Uterus (tissue), 4 donors: Measurements from ENCODE around the gene TMEM131L. TPM values are rescaled to one million over a fixed set of nuclear protein-coding genes. Genes with fewer than 3 reads are reported as not detected.
"Not testable (repeated sequence)": the region's sequence is repeated elsewhere in the genome, so short reads cannot be mapped to it uniquely, and the experiment has no call there.

ENCODE experiments used
- DNase-seq, 2 donors: peaks; one replicate each; pipeline ENCODE4 v3.0.0-alpha.2; 2019 to 2020
- H3K27ac ChIP-seq, 2 donors: fragments of 200-600 bp; sonication (generic); 1 replicate in 1 of 2; 2 replicates in 1 of 2; pipeline ENCODE4 v1.5.1; 2016 to 2018
- H3K27me3 ChIP-seq, 2 donors: fragments of 200-600 bp; sonication (generic); one replicate each; pipeline ENCODE4 v1.5.1; 2018 to 2019; ENCODE audit warnings: control low read depth in 1 of 2
- H3K36me3 ChIP-seq, 2 donors: fragments of 200-600 bp; sonication (generic); one replicate each; pipeline ENCODE4 v1.5.1; 2019; ENCODE audit warnings: control low read depth in 1 of 2
- H3K4me1 ChIP-seq, 2 donors: fragments of 200-600 bp; sonication (generic); one replicate each; pipeline ENCODE4 v1.5.1; 2018 to 2019; ENCODE audit warnings: control low read depth in 1 of 2
- H3K4me3 ChIP-seq, 2 donors: fragments of 200-600 bp; sonication (generic); 1 replicate in 1 of 2; 2 replicates in 1 of 2; pipeline ENCODE4 v1.5.1; 2018 to 2019; ENCODE audit warnings: mild to moderate bottlenecking in 1 of 2
- H3K9me3 ChIP-seq, 2 donors: fragments of 200-600 bp; sonication (generic); one replicate each; pipeline ENCODE4 v1.5.1; 2019; ENCODE audit warnings: control low read depth in 1 of 2
- CTCF ChIP-seq, 4 experiments: fragments of 200-600 bp in 2 of 4; fragments of 450-650 bp in 2 of 4; sonication (generic) in 2 of 4; IDR thresholded peaks; one replicate each; pipeline ENCODE4 v1.5.1; 2016 to 2019; ENCODE audit warnings: antibody characterized with exemption in 4 of 4, mild to moderate bottlenecking in 2 of 4, moderate library complexity in 1 of 4
- POLR2A ChIP-seq, 2 donors: fragments of 450-650 bp; IDR thresholded peaks; one replicate each; pipeline ENCODE4 v1.6.1; 2016; ENCODE audit warnings: antibody characterized with exemption in 2 of 2, mild to moderate bottlenecking in 1 of 2, moderate library complexity in 1 of 2
- intact Hi-C: fragments of 100-400 bp; cut with DNase I; formaldehyde crosslinking; loops from one replicate; pipeline ENCODE4 v1.15.1; 2023; ENCODE audit warnings: low total_unique reads
- total RNA-seq, 4 donors: library from RNA; depleted of rRNA in 3 of 4; stranded (reverse); fragments of >200 nt in 3 of 4; gene quantifications; one replicate each; pipeline versions ENCODE4 v1.1.0 to v1.2.4, GENCODE V29; 2014 to 2023
- donor health status: DM: yes; HTN: yes; CAD: no.

TMEM131L gene
- total RNA-seq, 4 donors from 2014 or later, result 2.4 to 49.6 (median 18.0) TPM

DNA sequence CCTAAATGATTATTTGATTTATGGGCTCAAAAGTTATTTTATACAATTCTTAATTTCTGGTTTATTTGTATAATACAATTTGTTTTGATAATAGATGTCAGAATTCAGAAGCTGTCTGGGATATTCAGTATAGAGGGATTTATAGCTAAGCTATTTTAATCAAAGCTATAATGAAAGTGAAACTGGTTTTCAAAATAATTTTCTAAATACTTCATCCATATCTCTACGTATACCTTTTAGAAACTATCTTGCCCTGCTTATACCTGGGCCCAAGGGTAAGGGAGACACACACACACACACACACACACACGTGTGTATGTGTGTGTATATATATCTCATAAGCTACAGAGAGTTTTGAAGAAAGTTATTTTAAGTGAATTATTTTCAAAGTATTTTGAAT is 2.9 kb downstream of the TMEM131L start:
- no peak for TF ChIP-seq POLR2A (IDR thresholded peaks at IDR 0.05)
- no peak for TF ChIP-seq CTCF (IDR thresholded peaks at IDR 0.05)
- Histone ChIP-seq H3K4me1 (peaks cover 0 to 4% of the 10 kb centered on the region in 2 donors), H3K9me3 (no peaks in the 10 kb centered on the region), H3K27ac (no peak overlapping the region), H3K27me3 (no peaks in the 10 kb centered on the region), H3K4me3 (no peak overlapping the region), H3K36me3 (no peaks in the 10 kb centered on the region)
- no peak for DNase-seq
- intact Hi-C loops, result no loop called here

DNA sequence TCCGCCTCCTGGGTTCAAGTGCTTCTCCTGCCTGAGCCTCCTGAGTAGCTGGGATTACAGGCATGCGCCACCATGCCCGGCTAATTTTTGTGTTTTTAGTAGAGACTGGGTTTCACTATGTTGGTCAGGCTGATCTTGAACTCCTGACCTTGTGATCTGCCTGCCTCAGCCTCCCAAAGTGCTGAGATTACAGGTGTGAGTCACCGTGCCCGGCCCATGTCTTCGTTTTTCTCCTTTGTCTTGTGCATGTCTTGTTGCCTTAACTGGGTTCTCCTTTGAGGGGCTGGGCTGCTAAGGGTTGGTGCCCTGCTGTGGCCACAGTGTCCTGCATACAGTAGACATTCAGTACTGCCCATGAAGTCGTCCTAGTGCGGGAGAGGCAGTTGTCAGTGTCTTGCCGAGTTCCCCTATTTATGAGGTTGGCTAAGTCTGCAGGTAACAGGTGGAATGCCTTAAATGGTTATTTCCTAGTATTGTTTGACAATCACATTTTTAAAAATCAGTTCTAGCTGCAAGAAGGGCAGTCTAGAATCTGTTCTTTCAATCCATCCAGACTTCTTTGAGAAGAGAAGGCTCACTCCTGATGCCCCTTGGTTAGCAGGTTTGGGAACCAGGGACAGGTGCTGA is 5.0 kb downstream of the TMEM131L start:
- H3K9me3 ChIP-seq, intact Hi-C loops, H3K27me3 ChIP-seq: not testable (repeated sequence)

GRCh38 chr4:153471698-153472093 is 5.5 kb downstream of the TMEM131L start:
- H3K4me1 ChIP-seq, result no peaks in the 10 kb centered on the region
- TF ChIP-seq POLR2A (IDR thresholded peaks at IDR 0.05), result no peak
- TF ChIP-seq CTCF (IDR thresholded peaks at IDR 0.05), result no peak
- no peaks in the 10 kb centered on the region for H3K9me3 ChIP-seq
- H3K36me3 ChIP-seq, result no peaks in the 10 kb centered on the region
- intact Hi-C loops, result no loop called here
- no peak overlapping the region for H3K27ac ChIP-seq
- no peaks in the 10 kb centered on the region for H3K27me3 ChIP-seq
- DNase-seq, result no peak
- H3K4me3 ChIP-seq, result no peak overlapping the region

More for the DNA sequence above, 5.0 kb downstream of the TMEM131L start:
- H3K4me3 ChIP-seq, DNase-seq, H3K36me3 ChIP-seq, H3K4me1 ChIP-seq, H3K27ac ChIP-seq: not testable (repeated sequence)

DNA sequence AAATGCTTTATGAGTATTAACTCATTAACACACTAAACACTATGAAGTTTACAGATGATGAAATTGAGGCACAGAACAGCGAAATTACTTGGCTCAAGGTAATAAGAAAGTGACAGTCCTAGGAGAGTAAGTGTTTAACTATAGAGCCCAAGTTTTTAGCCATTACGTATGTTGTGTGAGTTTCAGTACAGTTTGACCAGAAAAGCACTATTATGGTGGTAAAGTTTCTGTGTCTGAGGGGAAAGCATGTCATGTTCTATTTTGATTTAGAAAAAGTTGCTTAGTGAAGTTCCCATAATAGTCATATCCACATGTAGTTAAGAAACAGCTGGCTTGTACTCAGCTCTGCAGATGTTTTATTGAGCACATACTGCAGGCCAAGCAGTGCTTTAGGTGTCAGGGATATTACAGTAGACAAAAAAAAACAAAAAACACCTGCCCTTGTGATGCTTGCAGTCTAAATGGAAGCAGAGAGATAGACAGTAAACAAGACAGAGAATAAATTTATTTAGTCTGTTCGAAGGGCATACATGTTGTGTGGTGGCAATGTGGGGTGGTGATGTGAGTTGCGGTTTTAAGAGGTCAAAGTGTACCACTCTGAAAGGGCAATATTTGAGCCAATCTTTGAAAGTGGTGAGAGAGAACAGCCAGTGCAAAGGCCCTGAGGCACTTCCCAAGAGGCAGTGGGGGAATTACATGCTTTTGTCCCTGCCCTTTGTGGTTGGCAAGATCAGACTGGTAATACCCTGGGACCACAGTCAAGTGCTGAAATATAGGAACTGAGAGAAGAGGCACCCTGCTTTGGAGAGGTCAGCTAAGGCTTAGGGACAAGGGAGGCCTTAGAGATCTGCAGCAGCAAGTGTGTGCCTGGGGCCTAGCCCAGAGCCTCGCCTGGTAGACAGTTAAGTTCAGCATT is 6.2 kb downstream of the TMEM131L start:
- intact Hi-C loops, result no loop called here
- Histone ChIP-seq H3K9me3 (no peaks in the 10 kb centered on the region), H3K36me3 (no peaks in the 10 kb centered on the region), H3K27ac (no peak overlapping the region), H3K4me3 (no peak overlapping the region), H3K27me3 (no peaks in the 10 kb centered on the region), H3K4me1 (no peaks in the 10 kb centered on the region)
- DNase-seq, result no peak
- TF ChIP-seq POLR2A (IDR thresholded peaks at IDR 0.05), result no peak
- no peak for TF ChIP-seq CTCF (IDR thresholded peaks at IDR 0.05)

- intact Hi-C loops, result no loop called here
- Histone ChIP-seq H3K4me1 (no peaks in the 10 kb centered on the region), H3K9me3 (no peaks in the 10 kb centered on the region), H3K27ac (no peak overlapping the region), H3K27me3 (no peaks in the 10 kb centered on the region), H3K36me3 (no peaks in the 10 kb centered on the region), H3K4me3 (no peak overlapping the region)
- no peak for TF ChIP-seq CTCF (IDR thresholded peaks at IDR 0.05)
- TF ChIP-seq POLR2A (IDR thresholded peaks at IDR 0.05), result no peak
- no peak for DNase-seq
These were observed 8.1 kb downstream of the TMEM131L start for GRCh38 chr4:153474251-153474650.
